GM12878 (cell line): Measurements from ENCODE around the gene SHFL. TPM values are rescaled to one million over a fixed set of nuclear protein-coding genes. Genes with fewer than 3 reads are reported as not detected.

ENCODE experiments used
- ATAC-seq: fragments of 200-7000 bp; cut with Tn5 transposase; 3 replicates; pipeline ENCODE4 v1.9.1; 2020; ENCODE audit warnings: mild to moderate bottlenecking, moderate library complexity
- BruUV-seq: library from RNA; stranded (reverse); fragments of 400-500 nt; replicated peaks from 2 replicates; lab custom pipeline; 2021; lab: Mats Ljungman, UMichigan
- CTCF ChIA-PET: fragments of 300-600 bp; sonication (Branson Sonifier 250); formaldehyde crosslinking; extraction: SDS; loops from one replicate; lab custom pipeline; 2021; ENCODE audit warnings: inconsistent platforms; lab: Yijun Ruan, JAX
- POLR2A ChIA-PET: fragments of 350-600 bp; formaldehyde crosslinking; extraction: SDS; loops from one replicate; lab custom pipeline; 2021; ENCODE audit warnings: inconsistent platforms; lab: Charles Lee
- RAD21 ChIA-PET: fragments of 300-600 bp; sonication (Branson Sonifier 250); formaldehyde crosslinking; loops from one replicate; lab custom pipeline; 2023; ENCODE audit warnings: antibody characterized with exemption; ENCODE audit not compliant: unreplicated experiment; lab: Charles Lee
- SMC1A ChIA-PET: fragments of 300-600 bp; sonication (Branson Sonifier 250); formaldehyde crosslinking; loops from one replicate; lab custom pipeline; 2023; ENCODE audit not compliant: unreplicated experiment, uncharacterized antibody; lab: Charles Lee
- DNase-seq: peaks from one replicate; pipeline ENCODE4 v3.0.0-alpha.2; 2011; ENCODE audit warnings: low read depth, low spot score
- FAIRE-seq: peaks from 3 replicates; lab custom pipeline; 2011; peaks lifted over from hg19 to GRCh38; lab: Jason Lieb, UNC
- H2AFZ ChIP-seq: 2 replicates; pipeline ENCODE4 v1.6.0; 2011; ENCODE audit warnings: low read depth, low read length, control low read depth; ENCODE audit not compliant: control insufficient read depth
- H3K27ac ChIP-seq: 2 replicates; pipeline ENCODE4 v1.5.1; 2011; ENCODE audit warnings: control low read depth; ENCODE audit not compliant: control insufficient read depth, insufficient read depth
- H3K27me3 ChIP-seq, 2 experiments: replicated peaks in 1 of 2; 2 replicates each; pipeline versions ENCODE4 v1.6.0 to v1.6.1; 2011; ENCODE audit warnings: low read length in 1 of 2; ENCODE audit not compliant: control insufficient read depth in 2 of 2, insufficient read depth in 2 of 2
- H3K36me3 ChIP-seq, 2 experiments: 2 replicates each; pipeline ENCODE4 v1.5.1; 2011; ENCODE audit warnings: low read length in 1 of 2; ENCODE audit not compliant: control insufficient read depth in 2 of 2, insufficient read depth in 2 of 2
- H3K4me1 ChIP-seq: 2 replicates; pipeline ENCODE4 v1.6.1; 2011; ENCODE audit warnings: mild to moderate bottlenecking, low read length, moderate library complexity, mixed read lengths; ENCODE audit not compliant: control insufficient read depth, insufficient read depth
- H3K4me2 ChIP-seq: 2 replicates; pipeline ENCODE4 v1.6.0; 2011; ENCODE audit warnings: control low read depth; ENCODE audit not compliant: control insufficient read depth, insufficient read depth
- H3K4me3 ChIP-seq: fragments of 200-600 bp; sonication (generic); 2 replicates; pipeline ENCODE4 v1.5.1; 2016
- H3K79me2 ChIP-seq: 2 replicates; pipeline ENCODE4 v1.6.0; 2011; ENCODE audit warnings: low read length; ENCODE audit not compliant: control insufficient read depth, insufficient read depth
- H3K9ac ChIP-seq: 2 replicates; pipeline ENCODE4 v1.8.0; 2011; ENCODE audit warnings: low read length, control low read depth, mixed read lengths; ENCODE audit not compliant: control insufficient read depth, insufficient read depth
- H3K9me3 ChIP-seq: replicated peaks from 3 replicates; pipeline ENCODE4 v1.5.1; 2011; ENCODE audit warnings: mild to moderate bottlenecking, low read length; ENCODE audit not compliant: control insufficient read depth, insufficient read depth
- H4K20me1 ChIP-seq: 2 replicates; pipeline ENCODE4 v1.6.0; 2011; ENCODE audit not compliant: control insufficient read depth, insufficient read depth
- DPF2 ChIP-seq: fragments of 450-650 bp; IDR thresholded peaks from 2 replicates; pipeline ENCODE4 v1.6.1; 2017; ENCODE audit warnings: mild to moderate bottlenecking
- E4F1 ChIP-seq: fragments of 450-650 bp; IDR thresholded peaks from 2 replicates; pipeline ENCODE4 v1.6.1; 2018; ENCODE audit warnings: borderline replicate concordance, mild to moderate bottlenecking; ENCODE audit not compliant: partially characterized antibody
- ESRRA ChIP-seq: IDR thresholded peaks from 2 replicates; pipeline ENCODE4 v1.6.1; 2012; ENCODE audit warnings: mild to moderate bottlenecking, low read length, improper control_type of control experiment
- RB1 ChIP-seq: fragments of 450-650 bp; formaldehyde crosslinking; IDR thresholded peaks from 2 replicates; pipeline ENCODE4 v1.6.1; 2017; ENCODE audit warnings: mild to moderate bottlenecking, borderline replicate concordance
- RELA ChIP-seq: fragments of 450-650 bp; IDR thresholded peaks from 2 replicates; pipeline ENCODE4 v1.8.0; 2014; ENCODE audit warnings: borderline replicate concordance; ENCODE audit not compliant: partially characterized antibody
- USF2 ChIP-seq: IDR thresholded peaks from 2 replicates; pipeline ENCODE4 v1.6.1; 2011; ENCODE audit warnings: low read depth, low read length, improper control_type of control experiment, borderline replicate concordance
- WGBS: methylation state at CpG from one replicate; pipeline ENCODE4 v1.1.6; 2016; ENCODE audit warnings: low lambda C conversion rate; ENCODE audit not compliant: insufficient replicate concordance, insufficient coverage; ENCODE audit errors: missing lambda C conversion rate; 5-methylcytosine and 5-hydroxymethylcytosine counted together
- in situ Hi-C: fragments of 300-500 bp; cut with MboI; formaldehyde crosslinking; loops from 9 replicates; pipeline ENCODE4 v1.14.3; 2018; ENCODE audit warnings: mixed read lengths
- intact Hi-C: fragments of 100-400 bp; cut with micrococcal nuclease; formaldehyde crosslinking; loops from one replicate; pipeline ENCODE4 v1.14.2; 2022; ENCODE audit not compliant: unreplicated experiment
- polyA plus RNA-seq, 11 experiments: library from polyadenylated mRNA; depleted of rRNA in 4 of 11; unstranded in 6 of 11; stranded (reverse) in 5 of 11; fragments of >200 nt; fragmentation: Nextera tagmentation in 4 of 11; fragmentation: Illumina TruSeq in 1 of 11; extraction: Ambion mirVana in 4 of 11; extraction: Trizol in 1 of 11; gene quantifications; 1 replicate in 1 of 11; 2 replicates in 10 of 11; pipeline versions ENCODE4 v1.2.1 to v1.2.3, GENCODE V29; 2011 to 2016; ENCODE audit warnings: inconsistent platforms in 2 of 11, missing spikeins in 2 of 11, low read depth in 1 of 11
- total RNA-seq, 4 experiments: library from RNA; depleted of rRNA in 3 of 4; stranded (reverse); fragments of >200 nt in 3 of 4; fragmentation: Illumina TruSeq in 1 of 4; extraction: Trizol in 1 of 4; gene quantifications; 2 replicates each; pipeline versions ENCODE4 v1.2.1 to v1.2.3, GENCODE V29; 2013 to 2021
- TF ChIP-seq, protein P1 (sequence below): fragments of 450-650 bp; formaldehyde crosslinking; IDR thresholded peaks from 2 replicates; pipeline ENCODE4 v1.4.0; 2022; ENCODE audit warnings: mild to moderate bottlenecking, moderate library complexity

SHFL gene
- total and polyA plus RNA-seq, 10 of the 15 experiments (the other 5 are each of a cell fraction or from before 2014, with no cell fraction given) = 8.0 to 83.8 (median 40.7) TPM

DNA sequence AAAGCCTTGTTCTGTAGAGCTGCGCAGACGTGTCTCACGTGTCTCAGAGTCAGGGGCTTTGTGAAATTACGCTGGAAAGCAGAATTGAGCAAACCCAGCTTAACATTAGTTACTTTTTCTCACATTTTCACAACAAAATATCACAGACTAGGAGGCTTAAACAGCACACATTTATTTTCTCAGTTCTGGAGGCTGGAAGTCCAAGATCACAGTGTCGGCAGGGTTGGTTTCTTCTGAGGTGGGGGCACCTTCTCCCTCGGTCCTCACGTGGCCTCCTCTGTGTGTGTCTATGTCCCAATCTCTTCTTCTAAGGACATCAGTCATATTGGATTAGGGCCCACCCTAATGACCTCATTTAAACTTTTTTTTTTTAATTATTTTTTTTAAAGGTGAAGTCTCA is 38.3 kb downstream of the SHFL start:
- CTCF ChIA-PET = no interaction called here
- FAIRE-seq (no peak), ATAC-seq (no peak), DNase-seq (no peak)
- no peak overlapping the region for H2AFZ ChIP-seq
- peaks cover 0 to 10% of the 10 kb centered on the region in 2 experiments; a peak in 2 of 4 replicates for H3K36me3 ChIP-seq
- POLR2A ChIA-PET = interaction anchor here (0.6 kb wide), 1 partner anchor 259 kb away, joined by 3 read pairs; no protein-coding TSS in a partner anchor
- H4K20me1 ChIP-seq = no peaks in the 10 kb centered on the region
- H3K4me2 ChIP-seq = no peak overlapping the region
- WGBS = 98% methylated on average over 7 of the region's 7 CpGs
- H3K9me3 ChIP-seq = no peaks in the 10 kb centered on the region
- no peak overlapping the region for H3K9ac ChIP-seq
- H3K27me3 ChIP-seq = no peaks in the 10 kb centered on the region
- peaks cover 3% of the 10 kb centered on the region for H3K79me2 ChIP-seq
- BruUV-seq = no TSS peak
- no peaks in the 10 kb centered on the region for H3K4me1 ChIP-seq
- intact Hi-C loops (loop anchor here (5.0 kb wide), 1 partner anchor 128 kb away; the partner anchor contains the start of gene MRPL4), in situ Hi-C loops (no loop called here)
- TF ChIP-seq, protein P1, sequence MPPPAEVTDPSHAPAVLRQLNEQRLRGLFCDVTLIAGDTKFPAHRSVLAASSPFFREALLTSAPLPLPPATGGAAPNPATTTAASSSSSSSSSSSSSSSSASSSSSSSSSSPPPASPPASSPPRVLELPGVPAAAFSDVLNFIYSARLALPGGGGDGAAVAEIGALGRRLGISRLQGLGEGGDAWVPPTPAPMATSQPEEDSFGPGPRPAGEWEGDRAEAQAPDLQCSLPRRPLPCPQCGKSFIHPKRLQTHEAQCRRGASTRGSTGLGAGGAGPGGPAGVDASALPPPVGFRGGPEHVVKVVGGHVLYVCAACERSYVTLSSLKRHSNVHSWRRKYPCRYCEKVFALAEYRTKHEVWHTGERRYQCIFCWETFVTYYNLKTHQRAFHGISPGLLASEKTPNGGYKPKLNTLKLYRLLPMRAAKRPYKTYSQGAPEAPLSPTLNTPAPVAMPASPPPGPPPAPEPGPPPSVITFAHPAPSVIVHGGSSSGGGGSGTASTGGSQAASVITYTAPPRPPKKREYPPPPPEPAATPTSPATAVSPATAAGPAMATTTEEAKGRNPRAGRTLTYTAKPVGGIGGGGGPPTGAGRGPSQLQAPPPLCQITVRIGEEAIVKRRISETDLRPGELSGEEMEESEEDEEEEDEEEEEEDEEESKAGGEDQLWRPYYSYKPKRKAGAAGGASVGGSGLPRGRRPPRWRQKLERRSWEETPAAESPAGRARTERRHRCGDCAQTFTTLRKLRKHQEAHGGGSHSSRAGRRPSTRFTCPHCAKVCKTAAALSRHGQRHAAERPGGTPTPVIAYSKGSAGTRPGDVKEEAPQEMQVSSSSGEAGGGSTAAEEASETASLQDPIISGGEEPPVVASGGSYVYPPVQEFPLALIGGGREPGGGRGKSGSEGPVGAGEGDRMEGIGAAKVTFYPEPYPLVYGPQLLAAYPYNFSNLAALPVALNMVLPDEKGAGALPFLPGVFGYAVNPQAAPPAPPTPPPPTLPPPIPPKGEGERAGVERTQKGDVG (CRISPR knock-in tag) = no peak
- TF ChIP-seq USF2 (no peak), E4F1 (no peak), ESRRA (no peak), DPF2 (no peak), RELA (no peak), RB1 (no peak)
- H3K4me3 ChIP-seq = no peak overlapping the region
- SMC1A ChIA-PET = no interaction called here
- RAD21 ChIA-PET = no interaction called here
- no peak overlapping the region for H3K27ac ChIP-seq
